Uterus (tissue), 4 donors: Measurements from ENCODE around the gene CCL4L2. TPM values are rescaled to one million over a fixed set of nuclear protein-coding genes. Genes with fewer than 3 reads are reported as not detected.
"Not testable (repeated sequence)": the region's sequence is repeated elsewhere in the genome, so short reads cannot be mapped to it uniquely, and the experiment has no call there.

ENCODE experiments used
- DNase-seq, 2 donors: peaks; one replicate each; pipeline ENCODE4 v3.0.0-alpha.2; 2019 to 2020
- H3K27ac ChIP-seq, 2 donors: fragments of 200-600 bp; sonication (generic); 1 replicate in 1 of 2; 2 replicates in 1 of 2; pipeline ENCODE4 v1.5.1; 2016 to 2018
- H3K27me3 ChIP-seq, 2 donors: fragments of 200-600 bp; sonication (generic); one replicate each; pipeline ENCODE4 v1.5.1; 2018 to 2019; ENCODE audit warnings: control low read depth in 1 of 2
- H3K36me3 ChIP-seq, 2 donors: fragments of 200-600 bp; sonication (generic); one replicate each; pipeline ENCODE4 v1.5.1; 2019; ENCODE audit warnings: control low read depth in 1 of 2
- H3K4me1 ChIP-seq, 2 donors: fragments of 200-600 bp; sonication (generic); one replicate each; pipeline ENCODE4 v1.5.1; 2018 to 2019; ENCODE audit warnings: control low read depth in 1 of 2
- H3K4me3 ChIP-seq, 2 donors: fragments of 200-600 bp; sonication (generic); 1 replicate in 1 of 2; 2 replicates in 1 of 2; pipeline ENCODE4 v1.5.1; 2018 to 2019; ENCODE audit warnings: mild to moderate bottlenecking in 1 of 2
- H3K9me3 ChIP-seq, 2 donors: fragments of 200-600 bp; sonication (generic); one replicate each; pipeline ENCODE4 v1.5.1; 2019; ENCODE audit warnings: control low read depth in 1 of 2
- POLR2A ChIP-seq, 2 donors: fragments of 450-650 bp; IDR thresholded peaks; one replicate each; pipeline ENCODE4 v1.6.1; 2016; ENCODE audit warnings: antibody characterized with exemption in 2 of 2, mild to moderate bottlenecking in 1 of 2, moderate library complexity in 1 of 2
- intact Hi-C: fragments of 100-400 bp; cut with DNase I; formaldehyde crosslinking; loops from one replicate; pipeline ENCODE4 v1.15.1; 2023; ENCODE audit warnings: low total_unique reads
- small RNA-seq: library from RNA; depleted of rRNA; stranded (forward); fragments of <200 nt; gene quantifications from one replicate; pipeline ENCODE3, GENCODE V24; 2016
- total RNA-seq, 4 donors: library from RNA; depleted of rRNA in 3 of 4; stranded (reverse); fragments of >200 nt in 3 of 4; gene quantifications; one replicate each; pipeline versions ENCODE4 v1.1.0 to v1.2.4, GENCODE V29; 2014 to 2023
- TF ChIP-seq, protein P1 (sequence below), 4 experiments: fragments of 200-600 bp in 2 of 4; fragments of 450-650 bp in 2 of 4; sonication (generic) in 2 of 4; IDR thresholded peaks; one replicate each; pipeline ENCODE4 v1.5.1; 2016 to 2019; ENCODE audit warnings: antibody characterized with exemption in 4 of 4, mild to moderate bottlenecking in 2 of 4, moderate library complexity in 1 of 4
- donor health status: DM: yes; HTN: yes; CAD: no.

The CCL4L2 gene
- total RNA-seq, 4 donors from 2014 or later, result 6.7 TPM; not detected in 3

DNA sequence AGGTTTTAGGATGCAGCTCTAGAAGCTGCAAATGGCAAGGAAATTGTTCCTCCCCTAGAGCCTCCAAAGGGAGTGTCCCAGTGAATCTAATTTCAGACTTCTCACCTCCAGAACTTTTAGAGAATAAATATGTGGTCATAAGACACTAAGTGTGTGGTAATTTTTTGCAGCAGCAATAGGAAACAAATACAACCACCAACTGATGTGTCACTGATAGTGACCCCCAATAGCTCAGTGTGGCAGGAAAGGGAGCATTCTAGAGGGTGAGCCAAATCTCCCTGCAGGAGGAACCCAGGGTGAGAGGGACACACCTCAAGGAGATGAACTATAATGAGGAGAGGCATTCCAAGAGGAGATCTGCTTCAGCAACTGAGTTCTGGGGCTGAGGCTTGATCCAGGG lies 4.1 kb downstream of the CCL4L2 start:
- no peak for DNase-seq
- Histone ChIP-seq H3K27me3 (no peaks in the 10 kb centered on the region), H3K36me3 (no peaks in the 10 kb centered on the region), H3K27ac (no peak overlapping the region), H3K4me1 (no peaks in the 10 kb centered on the region), H3K9me3 (no peaks in the 10 kb centered on the region), H3K4me3 (no peak overlapping the region)
- intact Hi-C loops, result no loop called here
- TF ChIP-seq, protein P1, sequence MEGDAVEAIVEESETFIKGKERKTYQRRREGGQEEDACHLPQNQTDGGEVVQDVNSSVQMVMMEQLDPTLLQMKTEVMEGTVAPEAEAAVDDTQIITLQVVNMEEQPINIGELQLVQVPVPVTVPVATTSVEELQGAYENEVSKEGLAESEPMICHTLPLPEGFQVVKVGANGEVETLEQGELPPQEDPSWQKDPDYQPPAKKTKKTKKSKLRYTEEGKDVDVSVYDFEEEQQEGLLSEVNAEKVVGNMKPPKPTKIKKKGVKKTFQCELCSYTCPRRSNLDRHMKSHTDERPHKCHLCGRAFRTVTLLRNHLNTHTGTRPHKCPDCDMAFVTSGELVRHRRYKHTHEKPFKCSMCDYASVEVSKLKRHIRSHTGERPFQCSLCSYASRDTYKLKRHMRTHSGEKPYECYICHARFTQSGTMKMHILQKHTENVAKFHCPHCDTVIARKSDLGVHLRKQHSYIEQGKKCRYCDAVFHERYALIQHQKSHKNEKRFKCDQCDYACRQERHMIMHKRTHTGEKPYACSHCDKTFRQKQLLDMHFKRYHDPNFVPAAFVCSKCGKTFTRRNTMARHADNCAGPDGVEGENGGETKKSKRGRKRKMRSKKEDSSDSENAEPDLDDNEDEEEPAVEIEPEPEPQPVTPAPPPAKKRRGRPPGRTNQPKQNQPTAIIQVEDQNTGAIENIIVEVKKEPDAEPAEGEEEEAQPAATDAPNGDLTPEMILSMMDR (IDR thresholded peaks at IDR 0.05), result no peak
- no peak for TF ChIP-seq POLR2A (IDR thresholded peaks at IDR 0.05)

DNA sequence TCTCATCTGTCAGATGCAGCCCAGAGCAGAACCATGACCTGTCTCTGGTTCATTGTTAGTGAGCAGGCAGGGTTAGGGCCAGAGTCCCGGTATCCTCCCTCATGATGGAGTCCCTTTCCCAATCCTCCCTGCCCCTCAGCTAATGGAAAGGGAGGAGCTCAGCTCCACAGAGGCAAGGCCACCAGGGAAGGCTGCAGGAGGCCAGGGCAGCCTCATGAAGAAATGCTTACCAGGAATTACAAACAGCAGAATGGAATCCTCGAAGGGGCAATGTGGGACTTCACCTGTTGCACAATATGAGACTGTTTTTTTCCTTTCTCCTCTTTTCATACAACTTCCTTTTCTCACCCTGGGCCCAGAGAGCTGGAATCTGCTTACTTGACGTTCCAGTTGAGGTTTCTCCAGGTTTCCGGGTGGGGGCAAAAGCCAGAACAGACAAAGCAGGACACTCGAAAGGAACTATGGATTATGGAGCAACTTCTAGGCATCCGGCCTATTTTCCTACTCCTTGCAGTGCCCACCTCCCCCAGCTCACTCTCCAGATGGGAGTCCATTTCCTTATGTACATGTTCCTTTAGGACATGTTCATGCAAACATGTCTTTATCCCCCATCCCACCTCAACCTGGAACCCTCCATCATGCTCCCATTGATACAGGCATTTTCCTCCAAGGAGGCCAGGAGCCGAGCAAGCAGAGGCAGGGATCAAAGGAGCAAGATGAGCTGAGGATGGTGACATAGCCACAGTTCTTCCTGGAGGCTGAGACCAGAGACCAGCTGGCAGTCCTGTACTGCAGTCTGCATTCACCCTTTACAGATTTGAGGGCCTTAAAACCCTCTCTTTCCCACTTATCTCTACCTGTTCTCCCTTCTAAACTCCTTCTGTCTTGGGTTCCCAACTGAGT lies 4.8 kb downstream of the CCL4L2 start:
- H3K4me1 ChIP-seq, H3K9me3 ChIP-seq, intact Hi-C loops, DNase-seq, H3K4me3 ChIP-seq, H3K27me3 ChIP-seq, H3K27ac ChIP-seq, H3K36me3 ChIP-seq: not testable (repeated sequence)

DNA sequence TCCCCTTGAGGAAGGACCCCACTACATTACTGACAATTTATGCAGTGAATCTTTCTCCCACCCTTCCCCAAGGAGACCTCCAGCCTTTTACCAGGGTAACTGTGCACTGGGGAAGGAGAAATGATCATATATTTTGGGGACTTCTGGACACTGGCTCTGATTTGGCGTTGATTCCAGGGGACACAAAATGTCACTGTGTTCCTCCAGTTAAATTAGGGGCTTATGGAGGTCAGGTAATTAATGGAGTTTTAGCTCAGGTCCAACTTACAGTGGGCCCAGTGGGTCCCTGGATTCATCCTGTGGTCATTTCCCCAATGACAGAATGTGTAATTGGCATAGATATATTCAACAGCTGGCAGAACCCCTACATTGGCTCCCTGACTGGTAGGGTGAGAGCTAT lies 8.7 kb downstream of the CCL4L2 start:
- H3K27ac ChIP-seq, H3K9me3 ChIP-seq, H3K4me1 ChIP-seq, H3K4me3 ChIP-seq, H3K27me3 ChIP-seq, H3K36me3 ChIP-seq, DNase-seq, intact Hi-C loops: not testable (repeated sequence)

DNA sequence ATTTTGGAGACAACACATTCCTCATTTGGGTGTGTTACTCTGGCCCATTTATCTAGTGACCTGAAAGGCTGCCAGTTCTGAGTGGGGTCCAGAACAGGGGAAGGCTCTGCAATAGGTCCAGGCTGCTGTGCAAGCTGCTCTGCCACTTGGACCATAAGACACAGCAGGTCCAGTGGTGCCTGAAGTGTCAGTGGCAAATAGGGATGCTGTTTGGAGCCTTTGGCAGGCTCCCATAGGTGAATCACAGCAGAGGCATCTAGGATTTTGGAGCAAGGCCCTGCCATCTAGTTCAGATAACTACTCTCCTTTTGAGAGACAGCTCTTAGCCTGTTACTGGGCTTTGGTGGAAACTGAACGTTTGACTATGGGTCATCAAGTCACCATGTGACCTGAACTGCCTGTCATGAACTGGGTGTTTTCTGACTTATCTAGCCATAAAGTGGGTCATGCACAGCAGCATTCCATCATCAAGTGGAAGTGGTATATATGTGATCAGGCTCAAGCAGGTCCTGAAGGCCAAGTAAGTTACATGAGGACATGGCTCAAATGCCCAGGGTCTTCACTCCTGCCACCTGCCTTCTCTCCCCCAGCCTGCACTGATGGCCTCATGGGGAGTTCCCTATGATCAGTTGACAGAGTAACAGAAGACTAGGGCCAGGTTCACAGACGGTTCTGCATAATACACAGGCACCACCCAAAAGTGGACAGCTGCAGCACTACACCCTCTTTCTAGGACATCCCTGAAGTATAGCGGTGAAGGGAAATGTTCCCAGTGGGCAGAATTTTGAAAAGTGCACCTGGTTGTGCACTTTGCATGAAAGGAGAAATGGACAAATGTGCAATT lies 10.1 kb downstream of the CCL4L2 start:
- H3K27ac ChIP-seq, DNase-seq, H3K4me1 ChIP-seq, H3K9me3 ChIP-seq, intact Hi-C loops, H3K36me3 ChIP-seq, H3K27me3 ChIP-seq, H3K4me3 ChIP-seq: not testable (repeated sequence)

DNA sequence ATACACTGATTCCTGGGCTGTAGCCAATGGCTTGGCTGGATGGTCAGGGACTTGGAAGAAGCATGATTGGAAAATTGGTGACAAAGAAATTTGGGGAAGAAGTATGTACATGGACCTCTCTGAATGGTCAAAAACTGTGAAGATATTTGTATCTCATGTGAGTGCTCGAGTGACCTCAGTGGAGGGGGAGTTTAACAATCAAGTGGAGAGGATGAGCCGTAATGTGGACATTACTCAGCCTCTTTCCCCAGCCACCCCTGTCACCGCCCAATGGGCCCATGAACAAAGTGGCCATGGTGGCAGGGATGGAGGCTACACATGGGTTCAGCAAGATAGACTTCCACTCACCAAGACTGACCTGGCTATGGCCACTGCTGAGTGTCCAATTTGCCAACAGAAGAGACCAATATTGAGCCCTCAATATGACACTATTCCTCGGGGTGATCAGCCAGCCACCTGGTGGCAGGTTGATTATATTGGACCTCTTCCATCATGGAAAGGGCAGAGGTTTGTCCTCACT lies 10.8 kb downstream of the CCL4L2 start:
- H3K27me3 ChIP-seq, H3K27ac ChIP-seq, intact Hi-C loops, H3K4me1 ChIP-seq, DNase-seq, H3K4me3 ChIP-seq, H3K9me3 ChIP-seq, H3K36me3 ChIP-seq: not testable (repeated sequence)

DNA sequence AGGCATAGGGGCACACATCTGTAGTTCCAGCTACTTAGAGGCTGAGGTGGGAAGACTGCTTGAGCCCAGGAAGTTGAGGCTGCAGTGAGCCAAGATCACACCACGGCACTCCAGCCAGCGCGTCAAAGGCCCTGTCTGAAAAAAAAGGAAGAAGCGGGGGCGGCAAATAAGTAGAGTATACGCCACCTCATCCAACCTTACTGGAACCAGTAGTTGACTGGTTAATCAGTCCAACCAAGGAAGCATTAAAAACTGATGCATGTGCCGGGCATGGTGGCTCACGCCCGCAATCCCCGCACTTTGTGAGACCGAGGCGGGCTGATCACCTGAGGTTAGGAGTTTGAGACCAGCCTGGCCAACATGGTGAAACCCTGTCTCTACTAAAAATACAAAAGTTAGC lies 12.1 kb downstream of the CCL4L2 start:
- intact Hi-C loops, H3K4me3 ChIP-seq, H3K4me1 ChIP-seq, H3K9me3 ChIP-seq, H3K27ac ChIP-seq, H3K27me3 ChIP-seq, H3K36me3 ChIP-seq, DNase-seq: not testable (repeated sequence)

DNA sequence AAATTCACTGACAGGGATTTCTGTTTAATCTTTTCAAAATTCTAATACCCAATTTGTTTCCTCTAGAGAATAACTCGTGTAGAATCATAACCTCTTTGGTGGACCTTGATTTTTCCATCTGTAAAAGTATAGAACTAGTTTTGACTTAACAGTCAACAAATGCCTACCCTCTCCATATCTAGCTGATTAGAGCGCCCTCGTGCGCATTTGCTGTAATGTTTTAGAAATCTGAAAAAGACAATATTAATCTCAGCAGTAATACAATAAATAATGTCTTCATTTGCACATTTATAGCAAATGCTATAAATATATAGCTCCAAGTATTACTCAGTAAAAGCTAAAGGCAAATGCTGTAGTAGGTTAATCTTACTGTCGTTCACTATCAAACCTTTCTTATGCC lies 18.8 kb downstream of the CCL4L2 start:
- H3K4me3 ChIP-seq, H3K36me3 ChIP-seq, H3K9me3 ChIP-seq, intact Hi-C loops, H3K27ac ChIP-seq, H3K27me3 ChIP-seq, H3K4me1 ChIP-seq, DNase-seq: not testable (repeated sequence)

DNA sequence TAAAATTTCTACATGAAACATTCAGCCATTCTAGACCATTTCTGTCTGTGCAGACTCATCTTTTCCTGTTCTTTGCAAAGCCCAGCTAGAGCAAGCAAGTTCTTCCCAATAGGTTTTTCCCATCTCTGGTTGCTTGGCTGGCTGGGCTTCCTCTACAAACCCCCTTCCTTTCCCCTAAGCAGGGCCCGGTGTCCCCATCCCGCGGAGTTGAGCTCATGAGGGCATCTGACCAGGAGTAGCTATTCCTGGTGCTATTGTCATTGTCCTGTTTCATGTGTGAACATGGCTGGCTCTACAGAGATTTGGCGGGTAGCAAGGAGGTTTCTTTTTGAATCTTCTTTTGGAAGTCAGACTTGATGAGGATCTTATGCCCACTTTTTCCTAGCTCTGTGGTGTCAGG lies 31.2 kb downstream of the CCL4L2 start:
- intact Hi-C loops, H3K4me3 ChIP-seq, H3K9me3 ChIP-seq, DNase-seq, H3K27ac ChIP-seq, H3K27me3 ChIP-seq, H3K4me1 ChIP-seq, H3K36me3 ChIP-seq: not testable (repeated sequence)

Small RNA genes lying within 50 kb of the gene (small RNA-seq; reads per million reads assigned to genes)
- gene AC243829.3 (not detected), gene AC243829.6 (not detected)

Other genes with a start within 250 kb of the CCL4L2 start
- gene CCL16, start 229.6 kb upstream of the CCL4L2 start, total RNA-seq, result 1 to 10 TPM in 1 of 4 donors, not detected in 3; 1.6 TPM
- 100 to 1,000 TPM in 3 of 4 donors, under 1 TPM in 1; 0.97 to 165 (median 143) TPM for gene CCL14, start 224.3 kb upstream of the CCL4L2 start, total RNA-seq
- 1 to 10 TPM in 1 of 4 donors, not detected in 3; 1.4 TPM for gene CCL15, start 209.5 kb upstream of the CCL4L2 start, total RNA-seq
- 100 to 1,000 TPM in 2 of 4 donors, 10 to 100 TPM in 1, not detected in 1; 42.1 to 399 (median 131) TPM for gene CCL23, start 193.1 kb upstream of the CCL4L2 start, total RNA-seq
- gene CCL18, start 146.8 kb upstream of the CCL4L2 start, total RNA-seq, result under 1 TPM in 1 of 4 donors, not detected in 3; 0.69 TPM
- gene CCL3, start 120.9 kb upstream of the CCL4L2 start, total RNA-seq, result 1 to 10 TPM in 1 of 4 donors, under 1 TPM in 1, not detected in 2; 0.49 to 6.5 TPM
- 1 to 10 TPM; 1.0 to 2.5 (median 1.5) TPM for gene CCL4, start 107.2 kb upstream of the CCL4L2 start, total RNA-seq
- gene TBC1D3B, start 34.4 kb upstream of the CCL4L2 start, total RNA-seq, result 10 to 100 TPM in 1 of 4 donors, not detected in 3; 10.9 TPM
- gene CCL3L1, start 14.3 kb upstream of the CCL4L2 start, total RNA-seq, result 1 to 10 TPM in 1 of 4 donors, not detected in 3; 2.3 TPM
- under 1 TPM in 1 of 4 donors, not detected in 3; 0.85 TPM for gene TBC1D3I, start 53.5 kb downstream of the CCL4L2 start, total RNA-seq
- not detected for gene TBC1D3G, start 112.8 kb downstream of the CCL4L2 start, total RNA-seq
- not detected for gene TBC1D3H, start 177.4 kb downstream of the CCL4L2 start, total RNA-seq